Tibial nerve (tissue), 4 donors: ENCODE data around the gene TMEM156.

Source experiments
- CTCF ChIP-seq, 5 experiments: fragments of 200-600 bp in 3 of 5; fragments of 450-650 bp in 2 of 5; sonication (generic) in 3 of 5; IDR thresholded peaks; one replicate each; pipeline ENCODE4 v1.5.1; 2016 to 2019; ENCODE audit warnings: antibody characterized with exemption in 5 of 5, mild to moderate bottlenecking in 3 of 5, moderate library complexity in 2 of 5
- EP300 ChIP-seq, 2 donors: sonication (generic); formaldehyde crosslinking; IDR thresholded peaks; one replicate each; pipeline ENCODE4 v1.6.1; 2017; ENCODE audit warnings: antibody characterized with exemption in 2 of 2, mild to moderate bottlenecking in 1 of 2
- POLR2A ChIP-seq, 2 donors: fragments of 450-650 bp; IDR thresholded peaks; one replicate each; pipeline ENCODE4 v1.6.1; 2017; ENCODE audit warnings: antibody characterized with exemption in 2 of 2, mild to moderate bottlenecking in 2 of 2, moderate library complexity in 2 of 2

GRCh38 chr4:39024311-39024865, 7.8 kb downstream of the TMEM156 start:
- TF ChIP-seq EP300 (IDR thresholded peaks at IDR 0.05) (no peak), CTCF (IDR thresholded peaks at IDR 0.05) (no peak), POLR2A (IDR thresholded peaks at IDR 0.05) (no peak)
